Right forelimb (tissue), 1 donor: ENCODE data around the gene KRT35.

Experiments
- DNase-seq: peaks from one replicate; pipeline ENCODE4 v3.0.0-alpha.2; 2018

Gene KRT35

GRCh38 chr17:41511716-41512115 lies 30.8 kb upstream of the KRT35 start:
- DNase-seq, result no peak

GRCh38 chr17:41511116-41511515 lies 30.2 kb upstream of the KRT35 start:
- no peak for DNase-seq

GRCh38 chr17:41510251-41511065 lies 29.5 kb upstream of the KRT35 start:
- no peak for DNase-seq

GRCh38 chr17:41507315-41507880 lies 26.4 kb upstream of the KRT35 start:
- no peak for DNase-seq

GRCh38 chr17:41505809-41506767 lies 25.1 kb upstream of the KRT35 start:
- DNase-seq, result no peak

GRCh38 chr17:41505007-41505808 lies 24.3 kb upstream of the KRT35 start, which contains the start of gene KRT13:
KRT13 (minus strand) TSS chr17:41505612; CDS start chr17:41505550, 62 bp downstream.
- DNase-seq, result no peak

- DNase-seq, result no peak
These were observed 23.5 kb upstream of the KRT35 start for GRCh38 chr17:41504246-41504977.

- no peak for DNase-seq
These were observed 22.3 kb upstream of the KRT35 start for GRCh38 chr17:41503202-41503601.

- DNase-seq, result no peak
These were observed 19.4 kb upstream of the KRT35 start for GRCh38 chr17:41500131-41500911.

- DNase-seq, result no peak
These were observed 18.8 kb upstream of the KRT35 start for GRCh38 chr17:41499714-41500113.

GRCh38 chr17:41498276-41498675 lies 17.3 kb upstream of the KRT35 start:
- no peak for DNase-seq

- peak; percentile 51 for DNase-seq
These were observed 16.0 kb upstream of the KRT35 start for GRCh38 chr17:41496803-41497484.

GRCh38 chr17:41494524-41494923 lies 13.6 kb upstream of the KRT35 start:
- DNase-seq, result no peak

GRCh38 chr17:41492771-41493170 lies 11.8 kb upstream of the KRT35 start:
- DNase-seq, result no peak

GRCh38 chr17:41492351-41492750 lies 11.4 kb upstream of the KRT35 start:
- DNase-seq, result no peak

GRCh38 chr17:41491476-41491875 lies 10.5 kb upstream of the KRT35 start:
- DNase-seq, result no peak

- no peak for DNase-seq
These were observed 9.3 kb upstream of the KRT35 start for GRCh38 chr17:41490000-41490990.

- DNase-seq, result no peak
These were observed 8.6 kb upstream of the KRT35 start, which contains the start of gene KRT36 for GRCh38 chr17:41489531-41489930. KRT36 (minus strand) TSS chr17:41489910; CDS start chr17:41489864, 46 bp downstream.
